Endodermal cell (in vitro differentiated cells): Measurements from ENCODE around the gene PLOD2. TPM values are rescaled to one million over a fixed set of nuclear protein-coding genes. Genes with fewer than 3 reads are reported as not detected.

Experiments used
- DNase-seq: peaks from one replicate; pipeline ENCODE4 v3.0.0-alpha.2; 2017
- H3K27ac ChIP-seq: 2 replicates; pipeline ENCODE4 v1.5.1; 2013; ENCODE audit warnings: mild to moderate bottlenecking, low read depth, low read length, moderate library complexity
- H3K27me3 ChIP-seq: 2 replicates; pipeline ENCODE4 v1.6.1; 2013; ENCODE audit warnings: mild to moderate bottlenecking, low read length, moderate library complexity; ENCODE audit not compliant: insufficient read depth, control insufficient read depth, poor library complexity, severe bottlenecking
- H3K36me3 ChIP-seq: 2 replicates; pipeline ENCODE4 v1.7.0; 2013; ENCODE audit warnings: mild to moderate bottlenecking, low read length, moderate library complexity; ENCODE audit not compliant: control insufficient read depth, insufficient read depth
- H3K4me1 ChIP-seq: one replicate; pipeline ENCODE4 v1.7.0; 2013; ENCODE audit warnings: low read length; ENCODE audit not compliant: control insufficient read depth, insufficient read depth
- H3K4me3 ChIP-seq: 2 replicates; pipeline ENCODE4 v1.5.1; 2013; ENCODE audit warnings: mild to moderate bottlenecking, low read length, moderate library complexity
- H3K9ac ChIP-seq: 2 replicates; pipeline ENCODE4 v1.6.1; 2013; ENCODE audit warnings: mild to moderate bottlenecking, low read length, moderate library complexity; ENCODE audit not compliant: poor library complexity, severe bottlenecking; ENCODE audit errors: extremely low read depth
- H3K9me3 ChIP-seq: 2 replicates; pipeline ENCODE4 v1.6.1; 2013; ENCODE audit warnings: mild to moderate bottlenecking, low read length, moderate library complexity; ENCODE audit not compliant: control insufficient read depth
- H3K27ac Mint-ChIP-seq: 2 replicates; pipeline ENCODE4 v1.8.0; 2020; ENCODE audit warnings: mixed read lengths
- H3K27me3 Mint-ChIP-seq: 2 replicates; pipeline ENCODE4 v1.8.0; 2021; ENCODE audit warnings: mild to moderate bottlenecking, mixed read lengths; ENCODE audit not compliant: insufficient read depth
- H3K36me3 Mint-ChIP-seq: 2 replicates; pipeline ENCODE4 v1.8.0; 2020; ENCODE audit warnings: low read depth, mixed read lengths
- H3K4me1 Mint-ChIP-seq: 2 replicates; pipeline ENCODE4 v1.8.0; 2020; ENCODE audit warnings: mixed read lengths
- H3K4me3 Mint-ChIP-seq: 2 replicates; pipeline ENCODE4 v1.8.0; 2020; ENCODE audit warnings: mild to moderate bottlenecking, moderate library complexity, mixed read lengths
- H3K9me3 Mint-ChIP-seq: 2 replicates; pipeline ENCODE4 v1.8.0; 2020; ENCODE audit warnings: mild to moderate bottlenecking, mixed read lengths
- WGBS, 2 experiments: methylation state at CpG; one replicate each; pipeline versions ENCODE4 v1.1.5 to v1.1.7; 2013; ENCODE audit warnings: missing lambda C conversion rate in 2 of 2, mixed read lengths in 1 of 2; ENCODE audit not compliant: insufficient coverage in 1 of 2, insufficient read length in 1 of 2; 5-methylcytosine and 5-hydroxymethylcytosine counted together
- total RNA-seq, 2 donors: library from RNA; stranded (reverse); fragmentation: NEBNext Ultra II Directional in 1 of 2; extraction: Animal tissue kit (Norgen Biotek cat#: 25700) in 1 of 2; gene quantifications; 2 replicates in 1 of 2; 3 replicates in 1 of 2; pipeline ENCODE4 v1.2.1, GENCODE V29; 2021
- TF ChIP-seq, protein P1 (sequence below): fragments of 200-600 bp; sonication (generic); conservative IDR thresholded peaks from 2 replicates; pipeline ENCODE4 v1.5.0; 2021; ENCODE audit warnings: antibody characterized with exemption, mild to moderate bottlenecking

The PLOD2 gene
- total RNA-seq, 2 donors from 2014 or later = 37.9 to 65.5 TPM

DNA sequence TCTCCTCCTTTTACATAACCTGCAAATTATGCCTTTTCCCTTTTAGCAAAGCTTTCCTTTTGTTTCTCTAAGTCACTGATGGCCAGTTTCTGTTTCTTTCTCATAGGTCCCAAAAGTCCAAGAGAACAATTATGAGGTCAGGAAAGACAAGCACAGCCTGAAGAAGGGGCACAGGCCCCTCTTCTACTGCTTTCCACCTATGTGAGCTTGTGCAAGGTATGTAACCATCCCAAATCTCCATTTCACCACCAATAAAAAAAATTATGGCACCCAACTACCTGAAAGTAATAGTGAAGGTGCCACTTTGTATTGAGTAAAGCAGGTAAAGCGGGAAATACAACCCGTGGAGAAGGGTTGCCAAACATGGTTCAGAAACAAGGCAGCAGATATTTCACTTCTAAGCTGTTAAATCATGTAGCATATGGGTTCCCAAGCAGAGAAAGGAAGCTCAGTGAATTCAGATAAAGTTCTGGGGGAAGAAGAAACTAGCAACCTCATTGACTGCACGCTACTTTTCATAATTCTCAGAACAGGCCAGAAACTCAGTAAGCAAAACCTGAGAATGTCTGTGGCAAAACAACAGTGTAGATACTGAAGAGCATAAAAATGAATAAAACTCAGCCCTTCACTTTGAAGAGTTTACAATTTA, 4.2 kb downstream of the PLOD2 start:
- TF ChIP-seq, protein P1, sequence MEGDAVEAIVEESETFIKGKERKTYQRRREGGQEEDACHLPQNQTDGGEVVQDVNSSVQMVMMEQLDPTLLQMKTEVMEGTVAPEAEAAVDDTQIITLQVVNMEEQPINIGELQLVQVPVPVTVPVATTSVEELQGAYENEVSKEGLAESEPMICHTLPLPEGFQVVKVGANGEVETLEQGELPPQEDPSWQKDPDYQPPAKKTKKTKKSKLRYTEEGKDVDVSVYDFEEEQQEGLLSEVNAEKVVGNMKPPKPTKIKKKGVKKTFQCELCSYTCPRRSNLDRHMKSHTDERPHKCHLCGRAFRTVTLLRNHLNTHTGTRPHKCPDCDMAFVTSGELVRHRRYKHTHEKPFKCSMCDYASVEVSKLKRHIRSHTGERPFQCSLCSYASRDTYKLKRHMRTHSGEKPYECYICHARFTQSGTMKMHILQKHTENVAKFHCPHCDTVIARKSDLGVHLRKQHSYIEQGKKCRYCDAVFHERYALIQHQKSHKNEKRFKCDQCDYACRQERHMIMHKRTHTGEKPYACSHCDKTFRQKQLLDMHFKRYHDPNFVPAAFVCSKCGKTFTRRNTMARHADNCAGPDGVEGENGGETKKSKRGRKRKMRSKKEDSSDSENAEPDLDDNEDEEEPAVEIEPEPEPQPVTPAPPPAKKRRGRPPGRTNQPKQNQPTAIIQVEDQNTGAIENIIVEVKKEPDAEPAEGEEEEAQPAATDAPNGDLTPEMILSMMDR = no peak
- H3K4me1 ChIP-seq = no peaks in the 10 kb centered on the region
- H3K9me3 ChIP-seq = no peaks in the 10 kb centered on the region
- Mint-ChIP-seq H3K27me3 (peaks cover 4% of the 10 kb centered on the region), H3K27ac (peak overlapping the region; percentile 38), H3K36me3 (no peaks in the 10 kb centered on the region), H3K9me3 (no peaks in the 10 kb centered on the region), H3K4me1 (peaks cover 33% of the 10 kb centered on the region), H3K4me3 (no peak overlapping the region)
- no peak overlapping the region for H3K4me3 ChIP-seq
- no peak overlapping the region for H3K9ac ChIP-seq
- H3K27ac ChIP-seq = no peak overlapping the region
- DNase-seq = no peak
- H3K27me3 ChIP-seq = no peaks in the 10 kb centered on the region
- 83 to 95% methylated on average over 1 to 3 of the region's 3 CpGs for WGBS, 2 experiments
- peaks cover 3% of the 10 kb centered on the region for H3K36me3 ChIP-seq

DNA sequence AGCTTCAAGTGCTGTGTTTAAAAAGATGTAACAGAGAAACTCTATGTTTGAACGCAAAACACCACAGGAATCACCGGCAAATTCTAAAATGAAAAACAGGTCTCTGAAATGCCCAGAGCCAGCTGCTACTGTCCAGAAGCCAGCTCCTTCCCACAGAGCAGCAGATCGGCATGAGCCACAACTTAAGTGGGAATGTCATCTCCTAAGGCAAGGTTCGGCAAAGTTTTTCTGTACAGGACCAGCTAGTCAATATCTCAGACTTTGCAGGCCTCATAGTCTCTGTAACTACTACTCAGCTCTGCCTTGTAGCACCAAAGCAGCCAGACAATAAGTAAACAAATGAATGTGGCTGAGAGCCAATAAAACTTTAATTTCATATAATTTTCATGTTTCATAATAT, 4.9 kb downstream of the PLOD2 start:
- TF ChIP-seq, protein P1 = no peak
- Mint-ChIP-seq H3K9me3 (no peaks in the 10 kb centered on the region), H3K27me3 (no peaks in the 10 kb centered on the region), H3K4me3 (no peak overlapping the region), H3K36me3 (peaks cover 5% of the 10 kb centered on the region), H3K4me1 (peaks cover 33% of the 10 kb centered on the region), H3K27ac (no peak overlapping the region)
- Histone ChIP-seq H3K4me1 (no peaks in the 10 kb centered on the region), H3K9ac (no peak overlapping the region), H3K27ac (no peak overlapping the region), H3K36me3 (peaks cover 3% of the 10 kb centered on the region), H3K27me3 (no peaks in the 10 kb centered on the region), H3K4me3 (no peak overlapping the region), H3K9me3 (no peaks in the 10 kb centered on the region)
- no peak for DNase-seq
- WGBS, 2 experiments = 94 to 100% methylated on average over 3 to 4 of the region's 4 CpGs

DNA sequence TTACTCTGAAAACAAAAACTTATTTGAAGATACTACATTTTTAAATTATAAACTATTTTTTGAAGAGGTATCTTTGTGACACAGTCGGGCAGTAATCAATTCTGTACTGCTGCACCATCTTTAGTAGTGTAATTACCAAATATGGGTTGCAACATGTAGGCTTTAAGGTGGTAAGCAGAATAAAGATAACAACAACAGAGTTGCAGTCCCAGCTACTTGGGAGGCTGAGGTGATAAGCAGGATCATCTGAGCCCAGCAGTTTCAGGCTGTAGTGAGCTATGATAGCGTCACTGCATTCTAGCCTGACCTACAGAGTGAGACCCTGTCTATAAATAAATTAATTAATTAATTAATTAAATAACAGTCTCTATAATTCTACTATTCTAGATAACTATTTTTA, 6.0 kb downstream of the PLOD2 start:
- no peaks in the 10 kb centered on the region for H3K27me3 ChIP-seq
- no peak overlapping the region for H3K27ac Mint-ChIP-seq
- H3K36me3 Mint-ChIP-seq = peaks cover 7% of the 10 kb centered on the region
- no peak for DNase-seq
- H3K4me3 ChIP-seq = no peak overlapping the region
- no peak overlapping the region for H3K27ac ChIP-seq
- H3K27me3 Mint-ChIP-seq = no peaks in the 10 kb centered on the region
- H3K36me3 ChIP-seq = peaks cover 3% of the 10 kb centered on the region
- no peaks in the 10 kb centered on the region for H3K9me3 Mint-ChIP-seq
- no peaks in the 10 kb centered on the region for H3K4me1 ChIP-seq
- H3K9me3 ChIP-seq = no peaks in the 10 kb centered on the region
- TF ChIP-seq, protein P1 = no peak
- H3K4me3 Mint-ChIP-seq = no peak overlapping the region
- no peak overlapping the region for H3K9ac ChIP-seq
- H3K4me1 Mint-ChIP-seq = peaks cover 33% of the 10 kb centered on the region
- 80 to 89% methylated on average over 1 to 2 of the region's 2 CpGs for WGBS, 2 experiments
